Endothelial cell of umbilical vein (primary cell): ENCODE results near the gene MYO1E. TPM values are rescaled to one million over a fixed set of nuclear protein-coding genes. Genes with fewer than 3 reads are reported as not detected.

Experiments
- BruUV-seq: library from RNA; stranded (reverse); fragments of 400-500 nt; replicated peaks from 2 replicates; lab custom pipeline; 2021; lab: Mats Ljungman, UMichigan
- CTCF ChIA-PET: fragments of 300-600, 350-600 bp; sonication (Branson Sonifier 250); formaldehyde crosslinking; loops from one replicate; lab custom pipeline; 2021; ENCODE audit warnings: antibody characterized with exemption, inconsistent platforms; lab: Charles Lee
- POLR2A ChIA-PET: fragments of 300-600, 350-600 bp; sonication (Branson Sonifier 250); formaldehyde crosslinking; loops from one replicate; lab custom pipeline; 2021; ENCODE audit warnings: antibody characterized with exemption, inconsistent platforms; lab: Charles Lee
- DNase-seq: peaks from one replicate; pipeline ENCODE4 v3.0.0-alpha.2; 2011; ENCODE audit warnings: low read depth, low spot score
- FAIRE-seq: peaks from 2 replicates; lab custom pipeline; 2011; peaks lifted over from hg19 to GRCh38; lab: Jason Lieb, UNC
- H2AFZ ChIP-seq: 2 replicates; pipeline ENCODE4 v1.6.0; 2012; ENCODE audit warnings: low read depth, low read length, control low read depth, inconsistent platforms
- H3K27ac ChIP-seq: 2 replicates; pipeline ENCODE4 v1.5.1; 2011; ENCODE audit warnings: low read depth, mild to moderate bottlenecking, control low read depth, low read length, moderate library complexity; ENCODE audit not compliant: insufficient read depth
- H3K27me3 ChIP-seq, 2 experiments: 2 replicates each; pipeline versions ENCODE4 v1.6.0 to v1.6.1; 2011; ENCODE audit warnings: low read length in 2 of 2, mixed read lengths in 1 of 2; ENCODE audit not compliant: control insufficient read depth in 2 of 2, insufficient read depth in 2 of 2
- H3K36me3 ChIP-seq, 2 experiments: 2 replicates in 1 of 2; 3 replicates in 1 of 2; pipeline ENCODE4 v1.5.1; 2011; ENCODE audit warnings: low read length in 2 of 2, mild to moderate bottlenecking in 1 of 2, moderate library complexity in 1 of 2; ENCODE audit not compliant: control insufficient read depth in 2 of 2, insufficient read depth in 2 of 2; ENCODE audit errors: extremely low read depth in 1 of 2
- H3K4me1 ChIP-seq: 3 replicates; pipeline ENCODE4 v1.5.1; 2011; ENCODE audit warnings: mild to moderate bottlenecking, low read length; ENCODE audit not compliant: control insufficient read depth, insufficient read depth; ENCODE audit errors: extremely low read depth
- H3K4me2 ChIP-seq: 2 replicates; pipeline ENCODE4 v1.6.1; 2011; ENCODE audit warnings: low read length, control low read depth, mixed read lengths; ENCODE audit not compliant: insufficient read depth
- H3K4me3 ChIP-seq, 3 experiments: fragments of 200-600 bp in 1 of 3; sonication (generic), shearing (Covaris generic) in 1 of 3; replicated peaks in 1 of 3; 2 replicates each; pipeline ENCODE4 v1.5.1; 2011 to 2016; ENCODE audit warnings: control low read depth in 3 of 3, low read length in 3 of 3, mild to moderate bottlenecking in 2 of 3, inconsistent platforms in 1 of 3, low read depth in 1 of 3, moderate library complexity in 1 of 3; ENCODE audit not compliant: insufficient read depth in 1 of 3
- H3K79me2 ChIP-seq: 2 replicates; pipeline ENCODE4 v1.6.0; 2012; ENCODE audit warnings: low read length, inconsistent platforms; ENCODE audit not compliant: control insufficient read depth, insufficient read depth
- H3K9ac ChIP-seq: replicated peaks from 2 replicates; pipeline ENCODE3; 2011; ENCODE audit warnings: low read length, control low read depth; ENCODE audit not compliant: insufficient read depth; ENCODE audit errors: extremely low read depth
- H3K9me1 ChIP-seq: replicated peaks from 3 replicates; pipeline ENCODE4 v1.6.0; 2011; ENCODE audit warnings: mild to moderate bottlenecking, low read length; ENCODE audit not compliant: control insufficient read depth, insufficient read depth; ENCODE audit errors: extremely low read depth
- H3K9me3 ChIP-seq: replicated peaks from 2 replicates; pipeline ENCODE4 v1.5.1; 2012; ENCODE audit warnings: low read length, inconsistent platforms; ENCODE audit not compliant: control insufficient read depth, insufficient read depth
- H4K20me1 ChIP-seq: replicated peaks from 2 replicates; pipeline ENCODE3; 2011; ENCODE audit warnings: mild to moderate bottlenecking, low read length; ENCODE audit not compliant: control insufficient read depth, insufficient read depth; ENCODE audit errors: extremely low read depth
- CTCF ChIP-seq, 2 donors: IDR thresholded peaks; 1 replicate in 1 of 2; 2 replicates in 1 of 2; pipeline ENCODE4 v1.5.1; 2011; ENCODE audit warnings: low read length in 2 of 2, mild to moderate bottlenecking in 2 of 2, moderate library complexity in 2 of 2, control low read depth in 1 of 2, inconsistent platforms in 1 of 2, low read depth in 1 of 2; ENCODE audit not compliant: insufficient read depth in 1 of 2; ENCODE audit errors: extremely low read depth in 1 of 2
- EZH2 ChIP-seq: IDR thresholded peaks from 2 replicates; pipeline ENCODE4 v1.6.1; 2012; ENCODE audit warnings: borderline replicate concordance, low read depth, mild to moderate bottlenecking, moderate library complexity, low read length, inconsistent platforms; ENCODE audit not compliant: severe bottlenecking
- FOS ChIP-seq: IDR thresholded peaks from 2 replicates; pipeline ENCODE4 v1.6.1; 2011; ENCODE audit warnings: mild to moderate bottlenecking, low read length, moderate library complexity, borderline replicate concordance; ENCODE audit not compliant: insufficient read depth
- GATA2 ChIP-seq: IDR thresholded peaks from 2 replicates; pipeline ENCODE4 v1.7.0; 2011; ENCODE audit warnings: low read depth, mild to moderate bottlenecking, moderate library complexity, mixed read lengths, low read length; ENCODE audit not compliant: insufficient read length, insufficient read depth
- JUN ChIP-seq: IDR thresholded peaks from 2 replicates; pipeline ENCODE4 v1.6.1; 2011; ENCODE audit warnings: borderline replicate concordance, low read depth; ENCODE audit not compliant: insufficient read length, insufficient read depth
- MAX ChIP-seq: IDR thresholded peaks from 2 replicates; pipeline ENCODE4 v1.6.1; 2011; ENCODE audit not compliant: insufficient read depth, insufficient read length
- MYC ChIP-seq: IDR thresholded peaks from one replicate; pipeline ENCODE4 v1.6.1; 2011; ENCODE audit warnings: mild to moderate bottlenecking, low read depth, low read length
- POLR2A ChIP-seq: IDR thresholded peaks from 2 replicates; pipeline ENCODE4 v1.6.1; 2012; ENCODE audit warnings: low read depth, mild to moderate bottlenecking, control low read depth, low read length
- POLR2AphosphoS5 ChIP-seq: IDR thresholded peaks from 2 replicates; pipeline ENCODE4 v1.6.1; 2012; ENCODE audit warnings: low read depth, mild to moderate bottlenecking, control low read depth, low read length, moderate library complexity; ENCODE audit not compliant: insufficient read depth
- dilution Hi-C: fragments of 300-500 bp; cut with MboI; formaldehyde crosslinking; loops from one replicate; pipeline ENCODE4 v1.15.0; 2019; ENCODE audit warnings: low sequenced_read_pairs; ENCODE audit not compliant: extremely low pct_ligation_motif_present
- intact Hi-C: fragments of 100-400 bp; cut with micrococcal nuclease; formaldehyde crosslinking; loops from one replicate; pipeline ENCODE4 v1.10.0; 2022
- polyA plus RNA-seq, 4 experiments: library from polyadenylated mRNA; depleted of rRNA in 3 of 4; stranded (reverse) in 3 of 4; unstranded in 1 of 4; fragments of >200 nt; gene quantifications; 2 replicates each; pipeline versions ENCODE4 v1.2.1 to v1.2.3, GENCODE V29; 2011 to 2012; ENCODE audit warnings: missing spikeins in 1 of 4
- total RNA-seq: library from RNA; stranded (reverse); gene quantifications from 2 replicates; pipeline ENCODE4 v1.2.3, GENCODE V29; 2021

MYO1E gene
- total and polyA plus RNA-seq, 2 donors (not counting 3 experiments of a cell fraction or from before 2014, with no cell fraction given), result 31.6 to 218 TPM

- peaks cover 9% of the 10 kb centered on the region for H4K20me1 ChIP-seq
Measured at GRCh38 chr15:59326856-59327255, 45.8 kb downstream of the MYO1E start.

More at GRCh38 chr15:59326856-59327255, 45.8 kb downstream of the MYO1E start:
- intact Hi-C loops (no loop called here), dilution Hi-C loops (no loop called here)
- Histone ChIP-seq H3K4me1 (no peaks in the 10 kb centered on the region), H3K9me3 (no peaks in the 10 kb centered on the region), H3K9ac (no peak overlapping the region), H2AFZ (no peak overlapping the region), H3K79me2 (peaks cover 53% of the 10 kb centered on the region), H3K4me2 (no peak overlapping the region), H3K36me3 (no peaks in the 10 kb centered on the region), H3K4me3 (no peak overlapping the region), H3K9me1 (peaks cover 2% of the 10 kb centered on the region), H3K27me3 (no peaks in the 10 kb centered on the region), H3K27ac (no peak overlapping the region)
- no TSS peak for BruUV-seq
- no peak for TF ChIP-seq EZH2
- TF ChIP-seq MYC, result no peak
- no peak for TF ChIP-seq FOS
- no peak for TF ChIP-seq POLR2A
- TF ChIP-seq JUN, result no peak
- TF ChIP-seq MAX, result no peak
- no peak for TF ChIP-seq POLR2AphosphoS5
- TF ChIP-seq GATA2, result no peak
- no peak for TF ChIP-seq CTCF (IDR thresholded peaks at IDR 0.05; ENCODE audit: extremely low read depth in 1 of 2, insufficient read depth in 1 of 2, low read depth in 1 of 2, low read length in 2 of 2)
- CTCF ChIA-PET, result no interaction called here
- DNase-seq, result no peak
- POLR2A ChIA-PET, result no interaction called here
- FAIRE-seq, result no peak
